Body of pancreas (tissue), 4 donors: ENCODE measurements around the gene SIM1.

Experiments
- CTCF ChIP-seq, 7 experiments: fragments of 450-650 bp in 4 of 7; fragments of 200-600 bp in 3 of 7; sonication (generic) in 3 of 7; IDR thresholded peaks; one replicate each; pipeline ENCODE4 v1.5.1; 2016 to 2019; ENCODE audit warnings: antibody characterized with exemption in 7 of 7
- POLR2A ChIP-seq, 3 donors: fragments of 450-650 bp; IDR thresholded peaks; one replicate each; pipeline ENCODE4 v1.6.1; 2016; ENCODE audit warnings: antibody characterized with exemption in 3 of 3, mild to moderate bottlenecking in 2 of 3

GRCh38 chr6:100366419-100366818, 98.3 kb downstream of the SIM1 start:
- no peak for TF ChIP-seq POLR2A (IDR thresholded peaks at IDR 0.05)
- TF ChIP-seq CTCF (IDR thresholded peaks at IDR 0.05) = no peak
